Lung (tissue), 12 donors: Measurements from ENCODE around the gene KLK6. TPM values are rescaled to one million over a fixed set of nuclear protein-coding genes. Genes with fewer than 3 reads are reported as not detected.

Experiments used
- ATAC-seq: fragments of 200-7000 bp; cut with Tn5 transposase; one replicate; pipeline ENCODE4 v1.9.1; 2020; ENCODE audit warnings: moderate number of reproducible peaks; ENCODE audit not compliant: insufficient read depth, low FRiP score
- DNase-seq, 3 donors: peaks; one replicate each; pipeline ENCODE4 v3.0.0-alpha.2; 2013 to 2017
- H3K27ac ChIP-seq, 2 donors: one replicate each; pipeline ENCODE4 v1.5.1; 2013; ENCODE audit warnings: mild to moderate bottlenecking in 2 of 2, moderate library complexity in 2 of 2, control low read depth in 1 of 2, inconsistent platforms in 1 of 2, low read depth in 1 of 2, low read length in 1 of 2
- H3K27me3 ChIP-seq, 3 donors: one replicate each; pipeline ENCODE4 v1.5.1; 2013; ENCODE audit warnings: low read length in 2 of 3; ENCODE audit not compliant: control insufficient read depth in 3 of 3, insufficient read depth in 3 of 3
- H3K36me3 ChIP-seq, 4 donors: one replicate each; pipeline ENCODE4 v1.5.1; 2013; ENCODE audit warnings: low read length in 4 of 4, mild to moderate bottlenecking in 1 of 4, moderate library complexity in 1 of 4; ENCODE audit not compliant: control insufficient read depth in 4 of 4, insufficient read depth in 4 of 4
- H3K4me1 ChIP-seq, 5 donors: one replicate each; pipeline ENCODE4 v1.5.1; 2013; ENCODE audit warnings: low read length in 5 of 5, mild to moderate bottlenecking in 2 of 5, moderate library complexity in 1 of 5; ENCODE audit not compliant: control insufficient read depth in 5 of 5, insufficient read depth in 5 of 5
- H3K4me3 ChIP-seq: one replicate; pipeline ENCODE4 v1.5.1; 2013; ENCODE audit warnings: mild to moderate bottlenecking, control low read depth, moderate library complexity
- H3K9ac ChIP-seq, 2 donors: one replicate each; pipeline ENCODE4 v1.5.1; 2013; ENCODE audit warnings: low read length in 2 of 2, control low read depth in 1 of 2; ENCODE audit not compliant: insufficient read depth in 1 of 2
- H3K9me3 ChIP-seq, 4 donors: one replicate each; pipeline ENCODE4 v1.5.1; 2013; ENCODE audit warnings: low read length in 3 of 4, mild to moderate bottlenecking in 1 of 4, moderate library complexity in 1 of 4; ENCODE audit not compliant: control insufficient read depth in 4 of 4, insufficient read depth in 3 of 4
- CTCF ChIP-seq: IDR thresholded peaks from 2 replicates; pipeline ENCODE4 v1.5.1; 2012; ENCODE audit warnings: mild to moderate bottlenecking; ENCODE audit errors: control extremely low read depth, extremely low read depth
- WGBS, 2 donors: extraction: QIAGEN DNeasy Blood & Tissue Kit; methylation state at CpG; one replicate each; pipeline ENCODE4 v1.1.7; 2013; 5-methylcytosine and 5-hydroxymethylcytosine counted together
- polyA plus RNA-seq, 2 donors: library from polyadenylated mRNA; stranded (reverse); fragments of 200-250 nt; gene quantifications; one replicate each; pipeline ENCODE4 v1.2.1, GENCODE V29; 2013
- total RNA-seq, 2 donors: library from RNA; depleted of rRNA in 1 of 2; stranded (reverse); fragments of >200 nt in 1 of 2; gene quantifications; one replicate each; pipeline ENCODE4 v1.2.1, GENCODE V29; 2014 to 2021
- donor health status: control.
- donor health status: control.
- donor health status: Bipolar disorder and iron deficiency.
- donor health status: healthy.
- donor health status: DM: yes; HTN: yes; CAD: no.

Gene KLK6
- total and polyA plus RNA-seq, 4 donors: not detected

- Histone ChIP-seq H3K4me1 (no peaks in the 10 kb centered on the region), H3K36me3 (no peaks in the 10 kb centered on the region), H3K4me3 (no peak overlapping the region), H3K27ac (no peak overlapping the region), H3K27me3 (peaks cover 3 to 15% (median 5%) of the 10 kb centered on the region in 3 donors), H3K9ac (no peak overlapping the region), H3K9me3 (no peaks in the 10 kb centered on the region)
- WGBS, 2 donors: 4% methylated on average over 12 of the region's 12 CpGs
- DNase-seq: peak in 1 of 3 donors; percentile 6
- ATAC-seq: no peak
- TF ChIP-seq CTCF: no peak
Measured at GRCh38 chr19:50921426-50922316, 47.7 kb downstream of the KLK6 start.

DNA sequence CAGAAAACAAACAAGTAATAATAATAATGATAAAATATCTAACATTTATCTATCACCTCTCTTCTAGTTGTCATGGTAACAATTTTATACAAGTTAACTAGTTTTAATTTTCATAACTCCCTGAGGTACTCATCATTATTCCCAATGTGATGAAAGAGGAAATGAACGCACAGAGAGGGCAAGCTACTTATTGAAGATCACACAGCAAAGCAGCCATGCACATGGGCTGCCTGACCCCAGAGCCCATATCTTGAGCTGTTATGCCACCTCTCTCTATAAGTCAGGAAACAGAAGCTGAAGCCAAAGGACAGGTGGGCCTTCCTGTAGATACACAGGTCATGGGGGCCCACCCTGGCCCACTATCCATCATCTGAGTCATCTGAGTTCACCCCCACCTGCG lies 53.3 kb downstream of the KLK6 start:
- DNase-seq: no peak
- TF ChIP-seq CTCF: no peak
- peaks cover 0 to 3% (median 0%) of the 10 kb centered on the region in 4 donors for H3K9me3 ChIP-seq
- no peaks in the 10 kb centered on the region for H3K4me1 ChIP-seq
- WGBS, 2 donors: 71 to 93% methylated on average over 2 of the region's 2 CpGs
- H3K36me3 ChIP-seq: no peaks in the 10 kb centered on the region
- no peak for ATAC-seq
- peaks cover 9 to 36% (median 11%) of the 10 kb centered on the region in 3 donors for H3K27me3 ChIP-seq
- no peak overlapping the region for H3K27ac ChIP-seq
- no peak overlapping the region for H3K9ac ChIP-seq
- H3K4me3 ChIP-seq: no peak overlapping the region

GRCh38 chr19:50912727-50913716 lies 56.4 kb downstream of the KLK6 start:
- Histone ChIP-seq H3K27me3 (peaks cover 20 to 51% (median 24%) of the 10 kb centered on the region in 3 donors), H3K36me3 (no peaks in the 10 kb centered on the region), H3K27ac (no peak overlapping the region), H3K4me3 (no peak overlapping the region), H3K4me1 (peaks cover 0 to 5% (median 0%) of the 10 kb centered on the region in 5 donors), H3K9me3 (peaks cover 0 to 13% (median 0%) of the 10 kb centered on the region in 4 donors), H3K9ac (no peak overlapping the region)
- WGBS, 2 donors: 10 to 11% methylated on average over 26 to 29 of the region's 29 CpGs
- no peak for TF ChIP-seq CTCF
- ATAC-seq (no peak), DNase-seq (no peak)
